Adrenal gland (tissue), 5 donors: ENCODE results near the gene CLDND1.

Source experiments
- POLR2A ChIP-seq, 2 donors: fragments of 450-650 bp; IDR thresholded peaks; one replicate each; pipeline ENCODE4 v1.6.1; 2017; ENCODE audit warnings: antibody characterized with exemption in 2 of 2, mild to moderate bottlenecking in 2 of 2, moderate library complexity in 1 of 2
- TF ChIP-seq, protein P1 (sequence below), 6 experiments: fragments of 450-650 bp in 4 of 6; fragments of 200-600 bp in 2 of 6; sonication (generic) in 1 of 6; IDR thresholded peaks; 1 replicate in 5 of 6; 2 replicates in 1 of 6; pipeline versions ENCODE4 v1.5.1 to v1.8.0; 2016 to 2021; ENCODE audit warnings: antibody characterized with exemption in 6 of 6, mild to moderate bottlenecking in 2 of 6, moderate library complexity in 1 of 6
- donor health status: DM: no; HTN: no; CAD: no.

DNA sequence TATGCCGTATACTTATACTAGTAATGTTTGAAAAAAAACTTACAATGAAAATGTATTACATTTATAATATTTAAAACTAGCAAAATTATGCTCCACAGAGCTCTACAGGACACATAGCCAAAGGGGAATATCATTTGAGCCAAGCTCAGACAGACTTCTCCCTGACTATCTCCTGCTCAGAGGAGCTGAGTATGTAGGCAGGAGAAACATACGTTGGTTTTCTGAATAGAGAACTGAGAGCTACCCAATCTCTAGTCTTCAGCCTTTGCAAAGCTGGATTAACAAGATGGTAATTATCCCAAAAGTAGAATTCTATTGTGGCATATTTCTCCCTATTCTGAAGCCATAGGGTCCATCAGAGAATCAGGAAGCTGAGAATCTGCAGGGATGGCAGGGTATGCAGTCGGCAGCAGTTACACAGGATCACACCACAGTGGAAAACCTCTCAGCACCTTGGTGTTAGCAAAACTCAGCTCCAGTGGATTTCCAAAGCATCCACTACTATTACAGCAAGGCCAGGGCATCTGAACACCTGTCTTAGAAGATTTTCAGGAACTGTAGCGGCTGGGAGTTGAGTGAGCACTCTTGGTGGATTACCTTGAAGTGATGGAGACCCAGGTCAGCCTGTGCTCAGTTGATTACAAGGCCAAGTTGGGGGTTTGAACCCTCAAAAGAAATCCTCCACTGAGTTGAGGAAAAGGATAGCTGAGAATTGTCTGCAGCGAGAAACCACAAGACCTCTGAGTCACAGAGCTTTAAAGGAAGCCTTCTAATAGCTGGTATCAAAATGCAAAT, 39.2 kb upstream of the CLDND1 start:
- TF ChIP-seq, protein P1, sequence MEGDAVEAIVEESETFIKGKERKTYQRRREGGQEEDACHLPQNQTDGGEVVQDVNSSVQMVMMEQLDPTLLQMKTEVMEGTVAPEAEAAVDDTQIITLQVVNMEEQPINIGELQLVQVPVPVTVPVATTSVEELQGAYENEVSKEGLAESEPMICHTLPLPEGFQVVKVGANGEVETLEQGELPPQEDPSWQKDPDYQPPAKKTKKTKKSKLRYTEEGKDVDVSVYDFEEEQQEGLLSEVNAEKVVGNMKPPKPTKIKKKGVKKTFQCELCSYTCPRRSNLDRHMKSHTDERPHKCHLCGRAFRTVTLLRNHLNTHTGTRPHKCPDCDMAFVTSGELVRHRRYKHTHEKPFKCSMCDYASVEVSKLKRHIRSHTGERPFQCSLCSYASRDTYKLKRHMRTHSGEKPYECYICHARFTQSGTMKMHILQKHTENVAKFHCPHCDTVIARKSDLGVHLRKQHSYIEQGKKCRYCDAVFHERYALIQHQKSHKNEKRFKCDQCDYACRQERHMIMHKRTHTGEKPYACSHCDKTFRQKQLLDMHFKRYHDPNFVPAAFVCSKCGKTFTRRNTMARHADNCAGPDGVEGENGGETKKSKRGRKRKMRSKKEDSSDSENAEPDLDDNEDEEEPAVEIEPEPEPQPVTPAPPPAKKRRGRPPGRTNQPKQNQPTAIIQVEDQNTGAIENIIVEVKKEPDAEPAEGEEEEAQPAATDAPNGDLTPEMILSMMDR (IDR thresholded peaks at IDR 0.05): no peak
- TF ChIP-seq POLR2A (IDR thresholded peaks at IDR 0.05): no peak
